Ovary (tissue), 9 donors: Measurements from ENCODE around the gene ABCF2. TPM values are rescaled to one million over a fixed set of nuclear protein-coding genes. Genes with fewer than 3 reads are reported as not detected.

Source experiments
- DNase-seq, 5 donors: peaks; one replicate each; pipeline ENCODE4 v3.0.0-alpha.2; 2019 to 2020
- H3K27ac ChIP-seq, 2 donors: fragments of 200-600 bp; one replicate each; pipeline versions ENCODE4 v1.5.1 to v1.8.0; 2019 to 2022
- H3K27me3 ChIP-seq: fragments of 200-600 bp; one replicate; pipeline ENCODE4 v1.8.0; 2022
- H3K36me3 ChIP-seq: fragments of 200-600 bp; sonication (generic); one replicate; pipeline ENCODE4 v1.5.1; 2019
- H3K4me1 ChIP-seq: one replicate; pipeline ENCODE4 v1.8.1; 2013; ENCODE audit warnings: mild to moderate bottlenecking, moderate library complexity; ENCODE audit not compliant: insufficient read depth
- H3K4me3 ChIP-seq: fragments of 200-600 bp; sonication (generic); one replicate; pipeline ENCODE4 v1.5.1; 2017
- H3K9me3 ChIP-seq, 2 donors: fragments of 200-600 bp in 1 of 2; sonication (generic) in 1 of 2; one replicate each; pipeline versions ENCODE4 v1.5.1 to v1.8.1; 2013 to 2019; ENCODE audit warnings: mild to moderate bottlenecking in 1 of 2, moderate library complexity in 1 of 2
- EP300 ChIP-seq: sonication (generic); formaldehyde crosslinking; IDR thresholded peaks from one replicate; pipeline ENCODE4 v1.6.1; 2017; ENCODE audit warnings: antibody characterized with exemption
- POLR2A ChIP-seq: fragments of 450-650 bp; IDR thresholded peaks from one replicate; pipeline ENCODE4 v1.6.1; 2017; ENCODE audit warnings: antibody characterized with exemption, mild to moderate bottlenecking, moderate library complexity
- WGBS, 3 donors: extraction: QIAGEN DNeasy Blood & Tissue Kit in 1 of 3; methylation state at CpG; one replicate each; pipeline versions ENCODE4 v1.1.5 to v1.1.7; 2013 to 2017; 5-methylcytosine and 5-hydroxymethylcytosine counted together
- intact Hi-C, 4 donors: fragments of 100-400 bp; cut with DNase I; formaldehyde crosslinking; loops; one replicate each; pipeline versions ENCODE4 v1.11.0 to v1.15.1; 2022 to 2023
- polyA plus RNA-seq, 2 donors: library from polyadenylated mRNA; stranded (reverse); fragments of 200-250 nt in 1 of 2; fragments of 350-450 nt in 1 of 2; fragmentation: Illumina TruSeq in 1 of 2; extraction: RNeasy Lipid Tissue Mini Kit (QIAGEN cat#74804) in 1 of 2; gene quantifications; one replicate each; pipeline ENCODE4 v1.2.3, GENCODE V29; 2013 to 2014
- total RNA-seq, 7 donors: library from RNA; depleted of rRNA in 2 of 7; stranded (reverse); fragments of >200 nt in 2 of 7; fragmentation: NEBNext Ultra II Directional in 3 of 7; extraction: Animal tissue kit (Norgen Biotek cat#: 25700) in 3 of 7; gene quantifications; one replicate each; pipeline versions ENCODE4 v1.1.0 to v1.2.4, GENCODE V29; 2016 to 2023
- TF ChIP-seq, protein P1 (sequence below), 3 donors: fragments of 450-650 bp in 2 of 3; fragments of 200-600 bp in 1 of 3; IDR thresholded peaks; one replicate each; pipeline versions ENCODE4 v1.5.1 to v1.8.0; 2016 to 2022; ENCODE audit warnings: antibody characterized with exemption in 3 of 3, mild to moderate bottlenecking in 1 of 3
- donor health status: DM: no; HTN: no; CAD: no; lungs with moderate emphysema.
- donor health status: DM: no; HTN: no; CAD: no.
- donor health status: Bipolar disorder and iron deficiency.
- donor health status: DM: yes; HTN: yes; CAD: no.
- donor health status: DM: no; HTN: no; CAD: no.
- donor health status: DM: yes; HTN: yes; CAD: no.

Gene ABCF2
- total and polyA plus RNA-seq, 9 donors, result 13.6 to 40.3 (median 27.6) TPM

DNA sequence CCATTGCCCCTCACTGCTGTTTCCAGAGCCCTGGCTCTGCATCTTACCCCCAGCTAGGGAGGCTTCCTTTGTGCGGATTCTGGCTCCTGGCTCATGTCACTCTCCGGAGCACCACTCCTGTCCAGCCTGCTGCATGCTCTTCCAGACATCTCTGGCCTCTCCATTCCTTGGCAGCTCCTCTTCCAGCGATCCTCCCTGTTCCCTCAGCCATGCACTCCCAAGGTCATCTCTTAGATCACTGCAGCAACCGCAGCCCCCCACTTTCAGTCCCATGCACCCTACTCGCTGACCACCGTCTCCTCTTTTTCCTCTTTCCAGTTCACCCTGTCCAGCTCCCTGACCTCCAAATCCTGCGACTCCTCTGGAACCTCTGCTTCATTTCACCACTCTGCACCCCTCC, 28.4 kb upstream of the ABCF2 start:
- TF ChIP-seq POLR2A (no peak), EP300 (no peak)
- TF ChIP-seq, protein P1, sequence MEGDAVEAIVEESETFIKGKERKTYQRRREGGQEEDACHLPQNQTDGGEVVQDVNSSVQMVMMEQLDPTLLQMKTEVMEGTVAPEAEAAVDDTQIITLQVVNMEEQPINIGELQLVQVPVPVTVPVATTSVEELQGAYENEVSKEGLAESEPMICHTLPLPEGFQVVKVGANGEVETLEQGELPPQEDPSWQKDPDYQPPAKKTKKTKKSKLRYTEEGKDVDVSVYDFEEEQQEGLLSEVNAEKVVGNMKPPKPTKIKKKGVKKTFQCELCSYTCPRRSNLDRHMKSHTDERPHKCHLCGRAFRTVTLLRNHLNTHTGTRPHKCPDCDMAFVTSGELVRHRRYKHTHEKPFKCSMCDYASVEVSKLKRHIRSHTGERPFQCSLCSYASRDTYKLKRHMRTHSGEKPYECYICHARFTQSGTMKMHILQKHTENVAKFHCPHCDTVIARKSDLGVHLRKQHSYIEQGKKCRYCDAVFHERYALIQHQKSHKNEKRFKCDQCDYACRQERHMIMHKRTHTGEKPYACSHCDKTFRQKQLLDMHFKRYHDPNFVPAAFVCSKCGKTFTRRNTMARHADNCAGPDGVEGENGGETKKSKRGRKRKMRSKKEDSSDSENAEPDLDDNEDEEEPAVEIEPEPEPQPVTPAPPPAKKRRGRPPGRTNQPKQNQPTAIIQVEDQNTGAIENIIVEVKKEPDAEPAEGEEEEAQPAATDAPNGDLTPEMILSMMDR (IDR thresholded peaks at IDR 0.05), result no peak
- intact Hi-C loops, result no loop called here
- DNase-seq, result no peak
- 21 to 38% (median 23%) methylated on average over 7 of the region's 7 CpGs for WGBS, 3 donors
- H3K4me1 ChIP-seq, result peaks cover 13% of the 10 kb centered on the region
- H3K9me3 ChIP-seq, result no peaks in the 10 kb centered on the region
- H3K4me3 ChIP-seq, result no peak overlapping the region
- no peaks in the 10 kb centered on the region for H3K36me3 ChIP-seq
- H3K27ac ChIP-seq, result no peak overlapping the region
- H3K27me3 ChIP-seq, result no peaks in the 10 kb centered on the region

DNA sequence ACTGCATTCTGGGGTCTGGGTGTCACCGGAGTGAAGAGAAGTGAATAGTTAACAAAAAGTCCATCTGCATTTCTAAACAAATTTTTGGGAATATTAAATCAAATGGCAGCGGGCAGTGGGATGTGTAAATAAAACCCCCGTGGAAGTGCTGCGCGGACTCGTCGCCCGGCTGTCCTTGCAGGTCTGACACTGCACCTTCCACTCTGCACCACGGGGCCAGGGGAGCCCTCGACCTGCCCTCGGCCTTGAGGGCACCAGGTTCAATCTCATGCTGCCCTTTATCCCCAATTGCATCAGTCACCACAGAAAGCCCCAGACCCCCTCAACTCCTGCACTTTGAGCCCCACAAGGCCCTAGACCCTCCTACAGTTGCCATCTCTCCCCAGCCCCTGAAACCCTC, 27.8 kb upstream of the ABCF2 start:
- H3K4me1 ChIP-seq, result peaks cover 19% of the 10 kb centered on the region
- H3K27me3 ChIP-seq, result no peaks in the 10 kb centered on the region
- intact Hi-C loops, result loop anchor here in 1 of 4 donors (5.0 kb wide), 1 partner anchor 47 kb away; no protein-coding TSS in a partner anchor
- H3K36me3 ChIP-seq, result no peaks in the 10 kb centered on the region
- no peak overlapping the region for H3K27ac ChIP-seq
- no peak for DNase-seq
- TF ChIP-seq EP300, result no peak
- TF ChIP-seq, protein P1 (IDR thresholded peaks at IDR 0.05), result no peak
- TF ChIP-seq POLR2A, result no peak
- 65 to 77% (median 70%) methylated on average over 11 of the region's 11 CpGs for WGBS, 3 donors
- H3K9me3 ChIP-seq, result no peaks in the 10 kb centered on the region
- no peak overlapping the region for H3K4me3 ChIP-seq

DNA sequence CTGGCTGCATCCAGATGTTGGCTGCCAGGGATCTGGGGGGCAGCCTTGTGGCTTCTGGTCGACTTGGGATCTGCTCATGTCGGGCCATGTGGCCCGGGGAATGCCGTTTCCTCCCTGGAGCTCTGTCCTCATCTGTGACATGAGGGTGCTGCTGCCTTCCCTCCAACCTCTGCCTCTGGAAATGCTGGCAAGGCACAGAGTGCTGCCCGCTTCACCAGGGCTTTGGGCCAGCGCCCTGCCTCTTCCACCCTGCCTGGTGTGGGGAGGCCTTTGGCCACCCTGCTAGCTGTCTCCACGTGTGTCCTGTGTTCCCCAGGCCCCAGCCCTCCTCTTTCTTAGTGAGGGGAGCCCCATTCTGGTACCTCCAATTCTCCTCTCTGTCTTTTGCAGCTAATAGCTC, 27.3 kb upstream of the ABCF2 start:
- no peak overlapping the region for H3K27ac ChIP-seq
- no peaks in the 10 kb centered on the region for H3K27me3 ChIP-seq
- no peak overlapping the region for H3K4me3 ChIP-seq
- WGBS, 3 donors, result 75 to 82% (median 79%) methylated on average over 6 to 7 of the region's 7 CpGs
- no peak for DNase-seq
- no peaks in the 10 kb centered on the region for H3K36me3 ChIP-seq
- peaks cover 22% of the 10 kb centered on the region for H3K4me1 ChIP-seq
- intact Hi-C loops, result loop anchor here in 1 of 4 donors (5.0 kb wide), 1 partner anchor 48 kb away; no protein-coding TSS in a partner anchor
- no peak for TF ChIP-seq EP300
- no peak for TF ChIP-seq POLR2A
- TF ChIP-seq, protein P1 (IDR thresholded peaks at IDR 0.05), result no peak
- no peaks in the 10 kb centered on the region for H3K9me3 ChIP-seq

DNA sequence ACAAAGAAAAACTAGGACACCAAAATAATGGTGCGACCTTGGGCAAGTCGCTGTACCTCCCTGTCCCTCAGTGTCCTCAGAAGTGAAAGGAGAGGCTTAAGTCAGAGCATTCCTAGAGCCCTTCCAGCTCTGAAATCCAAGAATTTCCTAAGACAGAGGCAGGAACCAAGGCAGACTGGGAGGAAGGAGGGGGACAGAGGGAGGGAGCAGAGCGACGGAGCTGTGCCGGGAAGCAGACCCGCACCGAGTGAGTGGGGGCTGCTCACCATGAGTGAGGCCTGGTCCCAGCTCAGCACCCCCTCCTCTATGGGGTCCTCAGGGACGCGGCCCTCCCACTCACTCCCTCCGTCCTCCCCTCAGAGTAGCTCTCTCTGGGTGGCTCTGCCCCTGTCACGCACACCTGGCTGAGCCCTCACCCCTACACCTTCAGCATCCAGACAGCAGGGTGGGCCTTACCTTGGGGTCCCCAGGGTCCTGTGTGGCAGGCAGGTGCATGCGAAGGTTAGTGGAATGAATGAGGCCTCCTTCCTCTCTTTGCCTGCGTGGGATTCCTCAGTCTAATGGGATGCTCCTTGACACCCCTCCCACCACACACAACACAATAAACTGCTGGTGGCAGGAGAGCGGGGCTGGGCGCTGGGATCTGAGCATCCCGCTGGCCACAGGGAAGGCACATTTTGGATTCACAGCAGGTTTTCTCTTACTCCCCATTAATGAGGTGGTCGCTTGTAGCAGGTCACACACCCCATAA, 26.1 kb upstream of the ABCF2 start:
- intact Hi-C loops, result loop anchor here in 1 of 4 donors (5.0 kb wide), 1 partner anchor 49 kb away; no protein-coding TSS in a partner anchor
- Histone ChIP-seq H3K9me3 (no peaks in the 10 kb centered on the region), H3K27me3 (no peaks in the 10 kb centered on the region), H3K4me3 (no peak overlapping the region), H3K4me1 (peaks cover 22% of the 10 kb centered on the region), H3K36me3 (no peaks in the 10 kb centered on the region), H3K27ac (peak overlapping the region in 1 of 2 donors; percentile 99)
- 40 to 52% (median 42%) methylated on average over 16 to 17 of the region's 17 CpGs for WGBS, 3 donors
- peak in 1 of 5 donors; percentile 39 for DNase-seq
- TF ChIP-seq POLR2A (no peak), EP300 (no peak)
- TF ChIP-seq, protein P1 (IDR thresholded peaks at IDR 0.05), result no peak
